Activated CD4-positive, CD25-positive, alpha-beta regulatory T cell treated with anti-CD3 and anti-CD28 coated beads, Interleukin-2, amount 50 U/mL, for 16 hours (primary cell): Measurements from ENCODE around the gene NBPF11.
A peak's percentile ranks its signal among the peaks of the same experiment; 100 is the strongest.
"Not testable (repeated sequence)": the region's sequence is repeated elsewhere in the genome, so short reads cannot be mapped to it uniquely, and the experiment has no call there.

Experiments used
- DNase-seq: peaks from one replicate; pipeline ENCODE4 v3.0.0-alpha.2; 2020; ENCODE audit warnings: low read depth, low spot score

The NBPF11 gene

GRCh38 chr1:148151911-148152656, at the start of gene NBPF11:
NBPF11 (minus strand) TSS chr1:148152281; CDS start chr1:148127003, 25,278 bp downstream.
- peak; percentile 67 for DNase-seq

DNA sequence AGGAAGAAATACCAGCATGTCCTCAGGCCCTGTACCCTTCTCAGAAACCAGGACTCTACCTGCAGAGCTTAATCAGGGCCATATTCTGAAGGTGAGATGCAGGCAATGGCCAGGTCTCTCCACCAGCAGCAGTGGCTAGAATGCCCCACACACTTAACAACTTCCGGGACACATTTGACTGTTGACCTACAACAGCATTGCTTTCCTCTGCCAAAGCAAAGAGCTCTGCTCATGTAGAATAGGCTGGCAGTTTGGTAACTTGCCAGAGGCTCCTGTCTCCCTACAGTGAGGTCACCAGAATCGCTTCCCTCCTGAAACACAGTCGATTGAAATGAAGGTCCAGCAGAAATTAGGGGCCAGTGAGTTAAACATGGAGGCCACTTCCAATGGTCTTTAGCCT, 45.3 kb upstream of the NBPF11 start:
- not testable (repeated sequence) for DNase-seq

GRCh38 chr1:148196949-148197348, 44.9 kb upstream of the NBPF11 start:
- DNase-seq: not testable (repeated sequence)

- not testable (repeated sequence) for DNase-seq
Measured at GRCh38 chr1:148195115-148195514, 43.0 kb upstream of the NBPF11 start.

GRCh38 chr1:148188768-148189167, 36.7 kb upstream of the NBPF11 start:
- not testable (repeated sequence) for DNase-seq

- not testable (repeated sequence) for DNase-seq
Measured at GRCh38 chr1:148178682-148179081, 26.6 kb upstream of the NBPF11 start.

DNA sequence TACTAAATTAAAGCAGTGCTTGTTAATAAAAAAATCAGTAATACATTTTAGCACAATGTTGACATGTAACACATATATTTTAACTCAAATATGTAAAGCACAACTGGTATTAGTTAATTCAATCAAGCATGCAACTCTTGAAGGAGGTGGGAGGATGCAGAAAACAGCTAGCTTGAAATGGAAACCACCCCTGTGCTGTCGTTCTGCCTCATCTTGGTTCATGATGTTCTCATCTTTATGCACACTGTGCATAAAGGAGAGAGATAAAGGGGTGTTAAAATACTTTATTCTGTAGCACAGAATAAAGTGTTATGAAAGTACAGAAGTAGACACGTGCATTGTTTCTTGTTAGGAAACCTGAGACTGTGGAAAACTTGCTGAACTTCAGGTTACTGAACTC, 23.3 kb upstream of the NBPF11 start:
- not testable (repeated sequence) for DNase-seq

DNA sequence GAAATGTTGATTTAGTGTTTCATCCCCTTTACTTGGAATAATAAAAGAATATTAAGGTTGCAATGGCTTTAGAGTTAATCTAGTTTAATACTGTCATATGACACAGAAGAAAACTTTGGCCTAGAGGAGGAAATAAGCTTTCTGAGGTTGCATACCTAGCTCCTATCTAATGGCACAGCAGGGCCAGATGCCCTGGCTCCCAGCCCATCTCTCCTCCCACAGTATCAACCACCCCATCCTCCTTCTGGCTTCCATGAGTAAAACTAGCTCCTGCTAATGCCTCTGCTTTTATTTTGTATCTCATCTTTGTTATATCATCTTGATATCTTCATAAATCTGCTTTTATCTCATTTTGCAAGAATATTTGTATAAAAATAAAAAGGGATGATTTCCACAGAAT, 19.9 kb upstream of the NBPF11 start:
- DNase-seq: not testable (repeated sequence)

DNA sequence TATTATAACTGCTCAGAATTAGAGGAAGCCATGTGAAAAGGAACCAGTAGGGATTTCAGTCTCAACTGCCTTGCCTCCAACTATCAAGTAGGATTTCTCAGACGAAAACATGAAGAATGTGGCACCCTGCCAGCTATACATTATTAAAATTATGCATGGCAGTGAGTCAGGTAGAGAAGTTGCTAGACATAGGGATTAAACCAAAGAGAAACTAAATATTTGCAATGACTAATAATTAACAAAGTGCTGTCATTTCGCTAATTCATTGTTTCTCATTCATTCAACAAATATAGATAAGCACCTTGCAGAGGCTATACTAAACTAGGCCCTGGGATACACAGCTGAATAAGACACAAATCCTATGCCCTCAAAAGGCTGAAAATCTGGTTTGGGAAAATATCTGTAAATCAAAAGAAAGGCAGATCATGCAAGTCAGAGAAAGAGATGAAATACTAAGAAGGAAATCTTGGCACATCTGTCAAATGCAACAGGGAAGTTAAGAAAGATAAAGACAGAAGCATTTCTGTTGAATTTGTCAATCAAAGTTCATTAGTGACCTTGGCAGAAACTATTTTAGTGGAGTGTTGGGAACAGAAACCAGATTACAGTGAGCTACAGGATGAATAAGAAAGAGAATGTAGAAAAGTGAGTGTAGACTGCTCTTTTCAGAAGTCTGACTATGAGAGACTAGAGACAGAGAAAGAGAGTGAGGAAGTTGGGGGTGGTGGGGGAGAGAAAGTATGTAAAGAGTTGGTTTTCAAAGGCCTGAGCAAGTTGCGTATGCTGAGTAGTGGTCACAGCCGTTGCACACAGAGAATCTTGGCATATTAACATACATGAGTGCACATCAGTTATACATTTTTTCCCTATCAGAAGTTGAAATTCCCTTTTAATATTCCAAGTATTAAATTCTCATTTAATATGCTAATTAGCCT, 14.7 kb upstream of the NBPF11 start:
- no peak for DNase-seq

- DNase-seq: no peak
Measured at GRCh38 chr1:148162363-148162762, 10.3 kb upstream of the NBPF11 start.

- no peak for DNase-seq
Measured at GRCh38 chr1:148161053-148161901, 9.2 kb upstream of the NBPF11 start.

GRCh38 chr1:148160343-148161052, 8.4 kb upstream of the NBPF11 start:
- DNase-seq: no peak

GRCh38 chr1:148160048-148160342, 7.9 kb upstream of the NBPF11 start:
- DNase-seq: no peak

GRCh38 chr1:148158341-148159003, 6.4 kb upstream of the NBPF11 start:
- DNase-seq: no peak

DNA sequence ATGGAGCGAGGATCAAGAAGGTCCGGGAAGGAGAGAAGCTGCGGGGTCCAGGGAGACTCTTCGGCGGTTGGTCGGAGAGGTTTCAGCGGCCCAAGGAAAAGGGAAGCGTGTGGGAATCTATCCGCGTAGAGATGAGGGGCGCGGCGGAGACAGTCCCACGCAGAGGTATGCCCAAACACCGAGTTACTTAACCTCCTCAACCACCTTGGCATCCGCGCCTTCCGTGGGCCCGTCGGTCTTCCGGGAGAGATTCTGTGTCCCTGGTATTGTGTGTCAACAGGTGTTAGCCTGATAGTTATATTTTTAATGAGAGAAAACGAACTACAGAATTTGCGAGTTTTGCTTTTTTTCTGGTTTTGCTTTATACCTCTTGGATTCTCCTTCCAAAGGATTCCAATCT, 5.7 kb upstream of the NBPF11 start:
- not testable (repeated sequence) for DNase-seq

DNA sequence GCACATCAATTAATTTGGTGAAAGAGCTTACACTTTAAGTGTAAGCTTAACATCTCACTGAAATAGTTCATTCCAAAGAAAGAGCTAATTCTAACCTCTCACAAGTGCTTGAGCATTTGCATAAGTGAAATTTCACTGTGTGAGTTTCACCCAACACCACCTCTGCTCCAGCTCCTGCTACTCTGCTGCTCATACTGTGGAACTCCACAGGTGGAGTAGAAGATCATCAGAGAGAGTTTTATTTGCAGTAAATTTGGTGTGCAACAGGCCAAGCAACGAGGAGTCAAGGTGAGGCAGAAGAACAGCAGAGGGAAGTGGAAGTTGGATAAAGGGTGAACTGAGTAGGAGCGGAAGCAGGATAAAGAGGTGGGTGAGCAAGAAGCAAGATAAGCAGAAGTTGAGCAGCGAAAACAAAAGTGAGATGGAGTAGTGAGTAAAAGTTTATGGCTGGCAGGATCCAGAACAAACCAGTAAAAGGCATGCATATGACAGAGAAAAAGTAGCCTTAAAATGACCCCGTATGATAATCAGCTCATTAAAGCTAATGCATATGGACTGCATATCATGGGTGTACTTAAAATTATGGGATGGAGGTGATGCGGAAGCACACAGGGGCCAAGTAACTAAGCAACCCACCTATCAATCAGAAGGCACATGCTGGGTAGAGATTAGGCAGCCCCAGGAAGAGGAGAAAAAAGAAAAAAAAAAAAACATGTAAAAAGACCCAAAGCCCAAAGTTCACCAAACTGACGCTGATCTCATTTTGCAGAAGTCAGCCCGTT, 3.6 kb upstream of the NBPF11 start:
- DNase-seq: not testable (repeated sequence)

DNA sequence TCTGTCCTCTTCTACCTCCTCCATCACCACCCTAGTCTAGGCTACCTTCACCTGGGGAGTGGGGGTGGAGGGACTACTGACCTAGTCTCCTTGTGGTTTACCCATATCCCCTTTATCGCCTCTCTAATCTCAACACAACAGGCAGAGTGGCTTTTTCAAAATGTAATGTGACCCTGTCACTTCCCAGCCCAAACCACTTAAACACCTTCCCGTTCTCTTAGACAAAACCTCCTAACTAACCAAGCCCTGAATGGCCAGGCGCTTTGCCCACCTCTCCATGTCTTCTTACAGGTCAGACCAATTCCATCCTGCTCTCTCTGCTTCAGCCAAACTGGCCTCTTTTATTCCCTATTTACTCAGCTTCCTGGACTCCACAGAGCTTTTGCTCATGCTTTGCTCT, 714 bp upstream of the NBPF11 start:
- DNase-seq: not testable (repeated sequence)

GRCh38 chr1:148151371-148151819, 686 bp downstream of the NBPF11 start:
- not testable (repeated sequence) for DNase-seq

- not testable (repeated sequence) for DNase-seq
Measured at GRCh38 chr1:148150945-148151344, 1.1 kb downstream of the NBPF11 start.

DNA sequence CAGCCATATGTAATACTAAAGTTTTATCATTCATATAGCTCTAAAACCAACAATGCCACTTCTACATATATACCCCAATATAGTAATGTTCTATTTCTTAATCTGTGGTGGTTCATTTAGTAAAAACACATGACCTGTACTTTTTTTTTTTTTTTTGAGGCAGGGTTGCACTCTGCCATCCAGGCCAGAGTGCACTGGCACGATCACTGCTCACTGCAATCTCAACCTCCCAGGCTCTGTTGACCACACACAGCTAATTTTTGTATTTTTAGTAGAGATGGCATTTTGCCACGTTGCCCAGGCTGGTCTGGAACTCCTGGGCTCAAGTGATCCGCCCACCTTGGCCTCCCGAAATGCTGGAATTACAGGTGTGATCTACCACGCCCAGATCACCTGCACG, 2.1 kb downstream of the NBPF11 start:
- DNase-seq: not testable (repeated sequence)
